HCT116 (cell line): Measurements from ENCODE around the gene PYCR2. TPM values are rescaled to one million over a fixed set of nuclear protein-coding genes. Genes with fewer than 3 reads are reported as not detected.

Experiments
- ATAC-seq: fragments of 200-7000 bp; cut with Tn5 transposase; 2 replicates; pipeline ENCODE4 v1.9.1; 2020; ENCODE audit warnings: mild to moderate bottlenecking, moderate library complexity
- BruUV-seq: library from RNA; stranded (reverse); fragments of 400-500 nt; replicated peaks from 2 replicates; lab custom pipeline; 2021; lab: Mats Ljungman, UMichigan
- CTCF ChIA-PET: fragments of 300-600 bp; sonication (Branson Sonifier 250); formaldehyde crosslinking; loops from one replicate; lab custom pipeline; 2021; ENCODE audit warnings: antibody characterized with exemption; lab: Charles Lee
- POLR2A ChIA-PET: fragments of 300-600, 350-600 bp; sonication (Branson Sonifier 250); formaldehyde crosslinking; loops from one replicate; lab custom pipeline; 2021; ENCODE audit warnings: antibody characterized with exemption; lab: Charles Lee
- RAD21 ChIA-PET, 2 experiments: fragments of 300-600 bp; sonication (Branson Sonifier 250); formaldehyde crosslinking; loops; one replicate each; lab custom pipeline; 2023; ENCODE audit warnings: low total read pairs in 2 of 2; ENCODE audit not compliant: uncharacterized antibody in 2 of 2, unreplicated experiment in 2 of 2, low non-redundant PET in 1 of 2; lab: Charles Lee
- DNase-seq: peaks from one replicate; pipeline ENCODE4 v3.0.0-alpha.2; 2010; ENCODE audit warnings: low read depth, low spot score
- H2AFZ ChIP-seq: fragments of 200-600 bp; shearing (Covaris generic), sonication (generic); 2 replicates; pipeline ENCODE4 v1.6.1; 2017; ENCODE audit warnings: low read depth, mixed run types, mixed read lengths, antibody characterized with exemption, low read length; ENCODE audit not compliant: poor library complexity, severe bottlenecking
- H3K27ac ChIP-seq: 2 replicates; pipeline ENCODE4 v1.5.1; 2012; ENCODE audit warnings: low read depth, low read length
- H3K27me3 ChIP-seq: fragments of 200-600 bp; sonication (generic); 2 replicates; pipeline ENCODE4 v1.6.1; 2016; ENCODE audit warnings: mixed run types, low read length, mixed read lengths; ENCODE audit not compliant: insufficient read depth
- H3K36me3 ChIP-seq, 2 experiments: fragments of 200-500 bp in 1 of 2; fragments of 200-600 bp in 1 of 2; sonication (Bioruptor generic) in 1 of 2; sonication (generic) in 1 of 2; 2 replicates each; pipeline versions ENCODE4 v1.5.1 to v1.6.1; 2014 to 2016; ENCODE audit warnings: low read length in 2 of 2, inconsistent platforms in 1 of 2, mixed read lengths in 1 of 2, mixed run types in 1 of 2; ENCODE audit not compliant: insufficient read depth in 2 of 2, control insufficient read depth in 1 of 2
- H3K4me1 ChIP-seq, 2 experiments: fragments of 200-600 bp in 1 of 2; sonication (generic) in 1 of 2; 2 replicates each; pipeline versions ENCODE4 v1.5.1 to v1.6.1; 2012 to 2017; ENCODE audit warnings: low read length in 2 of 2, inconsistent platforms in 1 of 2, mild to moderate bottlenecking in 1 of 2, mixed read lengths in 1 of 2, mixed run types in 1 of 2, moderate library complexity in 1 of 2; ENCODE audit not compliant: insufficient read depth in 2 of 2, control insufficient read depth in 1 of 2
- H3K4me2 ChIP-seq: fragments of 200-600 bp; sonication (generic); 2 replicates; pipeline ENCODE4 v1.6.1; 2017; ENCODE audit warnings: mixed run types, low read length, mixed read lengths
- H3K4me3 ChIP-seq, 2 experiments: fragments of 200-600 bp in 1 of 2; sonication (generic) in 1 of 2; replicated peaks in 1 of 2; 2 replicates each; pipeline ENCODE4 v1.5.1; 2011 to 2016; ENCODE audit warnings: low read length in 2 of 2, control low read depth in 1 of 2, low read depth in 1 of 2, mild to moderate bottlenecking in 1 of 2, mixed read lengths in 1 of 2, mixed run types in 1 of 2
- H3K79me2 ChIP-seq: fragments of 200-600 bp; sonication (generic); 2 replicates; pipeline ENCODE4 v1.6.1; 2017; ENCODE audit warnings: mild to moderate bottlenecking, mixed run types, low read length, moderate library complexity, mixed read lengths; ENCODE audit not compliant: insufficient read depth
- H3K9ac ChIP-seq: fragments of 200-600 bp; sonication (generic); 2 replicates; pipeline ENCODE4 v1.6.1; 2016; ENCODE audit warnings: low read length, mixed read lengths
- H3K9me2 ChIP-seq: fragments of 200-600 bp; sonication (generic), shearing (Covaris generic); 2 replicates; pipeline ENCODE4 v1.6.1; 2017; ENCODE audit warnings: mixed run types, mild to moderate bottlenecking, moderate library complexity; ENCODE audit not compliant: insufficient read depth
- H3K9me3 ChIP-seq, 2 experiments: fragments of 200-500 bp in 1 of 2; fragments of 200-600 bp in 1 of 2; sonication (Bioruptor generic) in 1 of 2; sonication (generic) in 1 of 2; 2 replicates each; pipeline ENCODE4 v1.6.1; 2014 to 2017; ENCODE audit warnings: low read length in 2 of 2, mixed read lengths in 2 of 2, inconsistent platforms in 1 of 2, low read depth in 1 of 2, mild to moderate bottlenecking in 1 of 2, mixed run types in 1 of 2, moderate library complexity in 1 of 2; ENCODE audit not compliant: control insufficient read depth in 1 of 2, insufficient read depth in 1 of 2
- H4K20me1 ChIP-seq: fragments of 200-600 bp; sonication (generic), shearing (Covaris generic); 2 replicates; pipeline ENCODE4 v1.6.1; 2017; ENCODE audit warnings: mixed run types, mild to moderate bottlenecking, moderate library complexity; ENCODE audit not compliant: insufficient read depth
- CBX3 ChIP-seq: IDR thresholded peaks from 2 replicates; pipeline ENCODE4 v1.6.1; 2012; ENCODE audit warnings: low read depth
- CEBPB ChIP-seq: IDR thresholded peaks from 2 replicates; pipeline ENCODE4 v1.6.1; 2012; ENCODE audit warnings: low read depth
- EGR1 ChIP-seq: IDR thresholded peaks from 2 replicates; pipeline ENCODE4 v1.6.1; 2012; ENCODE audit warnings: low read depth
- ELF1 ChIP-seq: IDR thresholded peaks from 2 replicates; pipeline ENCODE4 v1.6.1; 2012; ENCODE audit warnings: low read depth, borderline replicate concordance
- EZH2 ChIP-seq: fragments of 200-600 bp; sonication (generic); IDR thresholded peaks from 2 replicates; pipeline ENCODE4 v1.6.1; 2017; ENCODE audit warnings: antibody characterized with exemption, mixed run types
- EZH2phosphoT487 ChIP-seq: fragments of 200-600 bp; IDR thresholded peaks from 2 replicates; pipeline ENCODE4 v1.6.1; 2018; ENCODE audit warnings: antibody characterized with exemption, borderline replicate concordance
- FOSL1 ChIP-seq: IDR thresholded peaks from 2 replicates; pipeline ENCODE4 v1.6.1; 2012; ENCODE audit warnings: low read depth
- POLR2A ChIP-seq: IDR thresholded peaks from 2 replicates; pipeline ENCODE4 v1.7.0; 2011; ENCODE audit warnings: borderline replicate concordance; ENCODE audit not compliant: insufficient read depth, insufficient read length; ENCODE audit errors: extremely low read depth
- POLR2AphosphoS5 ChIP-seq: IDR thresholded peaks from 2 replicates; pipeline ENCODE4 v1.6.1; 2011; ENCODE audit warnings: mild to moderate bottlenecking, low read depth, low read length, moderate library complexity
- RAD21 ChIP-seq: IDR thresholded peaks from 2 replicates; pipeline ENCODE4 v1.6.1; 2012; ENCODE audit warnings: low read depth, mild to moderate bottlenecking
- SIN3A ChIP-seq: IDR thresholded peaks from 2 replicates; pipeline ENCODE4 v1.6.1; 2012; ENCODE audit warnings: low read depth
- SP1 ChIP-seq: IDR thresholded peaks from 2 replicates; pipeline ENCODE4 v1.6.1; 2012; ENCODE audit warnings: low read depth
- TCF7L2 ChIP-seq: IDR thresholded peaks from 2 replicates; pipeline ENCODE4 v1.7.0; 2011; ENCODE audit warnings: borderline replicate concordance, inconsistent platforms; ENCODE audit not compliant: insufficient read depth, insufficient read length; ENCODE audit errors: extremely low read depth
- YY1 ChIP-seq: IDR thresholded peaks from 2 replicates; pipeline ENCODE4 v1.6.1; 2011; ENCODE audit warnings: low read length, low read depth, moderate library complexity, mild to moderate bottlenecking; ENCODE audit not compliant: insufficient replicate concordance; ENCODE audit errors: extremely low read depth
- ZFX ChIP-seq: fragments of 450-650 bp; IDR thresholded peaks from 2 replicates; pipeline ENCODE4 v1.6.1; 2017
- ZNF274 ChIP-seq: fragments of 200-500 bp; sonication (Bioruptor generic); IDR thresholded peaks from 2 replicates; pipeline ENCODE4 v1.6.1; 2014; ENCODE audit warnings: mild to moderate bottlenecking, low read depth, low read length, inconsistent platforms
- intact Hi-C: fragments of 100-400 bp; cut with micrococcal nuclease; formaldehyde crosslinking; loops from 2 replicates; pipeline ENCODE4 v1.10.0; 2022
- total RNA-seq: library from RNA; stranded (reverse); gene quantifications from one replicate; pipeline ENCODE4 v1.2.1, GENCODE V29; 2021; ENCODE audit not compliant: unreplicated experiment
- TF ChIP-seq, protein P1 (sequence below), 3 experiments: fragments of 200-600 bp in 1 of 3; sonication (generic) in 1 of 3; IDR thresholded peaks in 2 of 3; conservative IDR thresholded peaks in 1 of 3; 2 replicates each; pipeline ENCODE4 v1.5.1; 2012 to 2017; ENCODE audit warnings: low read depth in 2 of 3, low read length in 2 of 3, antibody characterized with exemption in 1 of 3, borderline replicate concordance in 1 of 3, control low read depth in 1 of 3, mild to moderate bottlenecking in 1 of 3, mixed read lengths in 1 of 3, mixed run types in 1 of 3, moderate library complexity in 1 of 3; ENCODE audit not compliant: insufficient read depth in 1 of 3
- TF ChIP-seq, protein P2 (sequence below): IDR thresholded peaks from 2 replicates; pipeline ENCODE4 v1.6.1; 2012
- TF ChIP-seq, protein P3 (sequence below): IDR thresholded peaks from 2 replicates; pipeline ENCODE4 v1.6.1; 2012; ENCODE audit warnings: low read depth
- TF ChIP-seq, protein P4 (sequence below): IDR thresholded peaks from 2 replicates; pipeline ENCODE4 v1.6.1; 2012

The PYCR2 gene
- total RNA-seq, 1 experiment from 2014 or later = 107 TPM

DNA sequence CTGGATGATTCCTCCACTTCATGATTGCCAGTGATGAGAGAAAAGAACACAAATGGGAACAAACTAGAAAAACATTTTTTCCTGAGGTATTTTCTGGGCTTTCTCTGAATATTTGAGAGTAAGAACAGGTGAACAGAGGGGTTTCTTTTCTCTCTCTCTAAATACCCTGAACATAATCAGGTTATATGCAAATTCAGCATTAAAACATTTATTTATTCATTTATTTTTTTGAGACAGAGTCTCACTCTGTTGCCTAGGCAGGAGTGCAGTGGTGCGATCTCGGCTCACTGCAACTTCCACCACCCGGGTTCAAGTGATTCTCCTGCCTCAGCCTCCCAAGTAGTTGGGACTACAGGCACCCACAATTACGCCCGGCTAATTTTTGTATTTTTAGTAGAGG lies 22.8 kb upstream of the PYCR2 start:
- Histone ChIP-seq H3K4me1 (peaks cover 3% of the 10 kb centered on the region in 2 experiments; a peak in 1 of 4 replicates), H3K9ac (no peak overlapping the region), H3K9me3 (no peaks in the 10 kb centered on the region), H2AFZ (no peak overlapping the region), H3K79me2 (no peaks in the 10 kb centered on the region), H3K4me2 (no peak overlapping the region), H3K36me3 (no peaks in the 10 kb centered on the region), H3K9me2 (no peaks in the 10 kb centered on the region), H3K27me3 (no peaks in the 10 kb centered on the region), H4K20me1 (no peaks in the 10 kb centered on the region)
- no peak for DNase-seq
- intact Hi-C loops = no loop called here
- BruUV-seq = no TSS peak
- ChIA-PET RAD21 (no interaction called here), CTCF (no interaction called here), POLR2A (no interaction called here)
- no peak for ATAC-seq
- TF ChIP-seq YY1 = no peak
- no peak for TF ChIP-seq CEBPB
- TF ChIP-seq TCF7L2 = no peak
- TF ChIP-seq, protein P1, sequence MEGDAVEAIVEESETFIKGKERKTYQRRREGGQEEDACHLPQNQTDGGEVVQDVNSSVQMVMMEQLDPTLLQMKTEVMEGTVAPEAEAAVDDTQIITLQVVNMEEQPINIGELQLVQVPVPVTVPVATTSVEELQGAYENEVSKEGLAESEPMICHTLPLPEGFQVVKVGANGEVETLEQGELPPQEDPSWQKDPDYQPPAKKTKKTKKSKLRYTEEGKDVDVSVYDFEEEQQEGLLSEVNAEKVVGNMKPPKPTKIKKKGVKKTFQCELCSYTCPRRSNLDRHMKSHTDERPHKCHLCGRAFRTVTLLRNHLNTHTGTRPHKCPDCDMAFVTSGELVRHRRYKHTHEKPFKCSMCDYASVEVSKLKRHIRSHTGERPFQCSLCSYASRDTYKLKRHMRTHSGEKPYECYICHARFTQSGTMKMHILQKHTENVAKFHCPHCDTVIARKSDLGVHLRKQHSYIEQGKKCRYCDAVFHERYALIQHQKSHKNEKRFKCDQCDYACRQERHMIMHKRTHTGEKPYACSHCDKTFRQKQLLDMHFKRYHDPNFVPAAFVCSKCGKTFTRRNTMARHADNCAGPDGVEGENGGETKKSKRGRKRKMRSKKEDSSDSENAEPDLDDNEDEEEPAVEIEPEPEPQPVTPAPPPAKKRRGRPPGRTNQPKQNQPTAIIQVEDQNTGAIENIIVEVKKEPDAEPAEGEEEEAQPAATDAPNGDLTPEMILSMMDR (IDR thresholded peaks at IDR 0.05 in 2 of 3, conservative IDR thresholded peaks at IDR 0.05 in 1 of 3; ENCODE audit: borderline replicate concordance in 1 of 3, insufficient read depth in 1 of 3, low read depth in 2 of 3, low read length in 2 of 3) = no peak
- TF ChIP-seq SIN3A = no peak
- TF ChIP-seq ZFX = no peak
- no peak for TF ChIP-seq CBX3
- TF ChIP-seq POLR2A = no peak
- TF ChIP-seq EZH2phosphoT487 = no peak
- TF ChIP-seq, protein P2, sequence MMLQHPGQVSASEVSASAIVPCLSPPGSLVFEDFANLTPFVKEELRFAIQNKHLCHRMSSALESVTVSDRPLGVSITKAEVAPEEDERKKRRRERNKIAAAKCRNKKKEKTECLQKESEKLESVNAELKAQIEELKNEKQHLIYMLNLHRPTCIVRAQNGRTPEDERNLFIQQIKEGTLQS = no peak
- no peak for TF ChIP-seq POLR2AphosphoS5
- no peak for TF ChIP-seq RAD21
- TF ChIP-seq, protein P3, sequence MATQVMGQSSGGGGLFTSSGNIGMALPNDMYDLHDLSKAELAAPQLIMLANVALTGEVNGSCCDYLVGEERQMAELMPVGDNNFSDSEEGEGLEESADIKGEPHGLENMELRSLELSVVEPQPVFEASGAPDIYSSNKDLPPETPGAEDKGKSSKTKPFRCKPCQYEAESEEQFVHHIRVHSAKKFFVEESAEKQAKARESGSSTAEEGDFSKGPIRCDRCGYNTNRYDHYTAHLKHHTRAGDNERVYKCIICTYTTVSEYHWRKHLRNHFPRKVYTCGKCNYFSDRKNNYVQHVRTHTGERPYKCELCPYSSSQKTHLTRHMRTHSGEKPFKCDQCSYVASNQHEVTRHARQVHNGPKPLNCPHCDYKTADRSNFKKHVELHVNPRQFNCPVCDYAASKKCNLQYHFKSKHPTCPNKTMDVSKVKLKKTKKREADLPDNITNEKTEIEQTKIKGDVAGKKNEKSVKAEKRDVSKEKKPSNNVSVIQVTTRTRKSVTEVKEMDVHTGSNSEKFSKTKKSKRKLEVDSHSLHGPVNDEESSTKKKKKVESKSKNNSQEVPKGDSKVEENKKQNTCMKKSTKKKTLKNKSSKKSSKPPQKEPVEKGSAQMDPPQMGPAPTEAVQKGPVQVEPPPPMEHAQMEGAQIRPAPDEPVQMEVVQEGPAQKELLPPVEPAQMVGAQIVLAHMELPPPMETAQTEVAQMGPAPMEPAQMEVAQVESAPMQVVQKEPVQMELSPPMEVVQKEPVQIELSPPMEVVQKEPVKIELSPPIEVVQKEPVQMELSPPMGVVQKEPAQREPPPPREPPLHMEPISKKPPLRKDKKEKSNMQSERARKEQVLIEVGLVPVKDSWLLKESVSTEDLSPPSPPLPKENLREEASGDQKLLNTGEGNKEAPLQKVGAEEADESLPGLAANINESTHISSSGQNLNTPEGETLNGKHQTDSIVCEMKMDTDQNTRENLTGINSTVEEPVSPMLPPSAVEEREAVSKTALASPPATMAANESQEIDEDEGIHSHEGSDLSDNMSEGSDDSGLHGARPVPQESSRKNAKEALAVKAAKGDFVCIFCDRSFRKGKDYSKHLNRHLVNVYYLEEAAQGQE = no peak
- no peak for TF ChIP-seq EZH2
- TF ChIP-seq SP1 = no peak
- no peak for TF ChIP-seq EGR1
- TF ChIP-seq ZNF274 = no peak
- TF ChIP-seq FOSL1 = no peak
- TF ChIP-seq ELF1 = no peak
- TF ChIP-seq, protein P4, sequence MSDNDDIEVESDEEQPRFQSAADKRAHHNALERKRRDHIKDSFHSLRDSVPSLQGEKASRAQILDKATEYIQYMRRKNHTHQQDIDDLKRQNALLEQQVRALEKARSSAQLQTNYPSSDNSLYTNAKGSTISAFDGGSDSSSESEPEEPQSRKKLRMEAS = no peak
- TF ChIP-seq, all 23 proteins: peak for 0
- H3K4me3 ChIP-seq = no peak overlapping the region
- H3K27ac ChIP-seq = no peak overlapping the region
